Inflammatory macrophage treated with lipopolysaccharide for 4 hours (primary cell): ENCODE data around the gene TNS1.

ENCODE experiments used
- DNase-seq: peaks from one replicate; pipeline ENCODE4 v3.0.0-alpha.2; 2020

TNS1 gene

GRCh38 chr2:217755027-217755745 is 247.6 kb downstream of the TNS1 start:
- no peak for DNase-seq

GRCh38 chr2:217753460-217754200 is 249.2 kb downstream of the TNS1 start:
- DNase-seq, result no peak

- DNase-seq, result no peak
Observed at GRCh38 chr2:217752714-217753459, 249.9 kb downstream of the TNS1 start.

DNA sequence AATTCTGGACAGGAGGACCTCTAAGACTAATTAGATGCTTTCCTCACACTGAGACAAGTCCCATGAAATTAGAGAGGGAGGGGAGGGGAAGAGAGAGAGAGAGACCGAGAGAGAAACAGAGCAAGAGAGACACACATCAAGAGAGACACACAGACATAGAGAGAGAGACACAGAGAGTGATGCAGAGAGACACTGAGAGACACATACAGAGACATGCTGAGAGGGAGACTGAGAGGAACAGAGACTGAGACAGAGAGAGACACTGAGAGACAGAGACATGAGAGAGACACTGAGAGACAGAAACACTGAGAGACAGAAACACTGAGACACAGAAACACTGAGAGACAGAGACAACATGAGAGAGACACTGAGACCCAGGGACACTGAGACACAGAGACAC is 250.8 kb downstream of the TNS1 start:
- no peak for DNase-seq

- DNase-seq, result no peak
Observed at GRCh38 chr2:217751192-217751591, 251.6 kb downstream of the TNS1 start.
